Measurements from ENCODE around the gene ZBTB4.

Gene ZBTB4

GRCh38 chr17:7415784-7416183 is 63.6 kb downstream of the ZBTB4 start:
- no peak for TF ChIP-seq CTCF (conservative IDR thresholded peaks at IDR 0.05; ENCODE audit: low read depth, low read length)
- no peaks in the 10 kb centered on the region for H3K79me2 ChIP-seq (ENCODE audit: insufficient read depth, low read depth)
- H3K36me3 ChIP-seq (ENCODE audit: insufficient read depth) = no peaks in the 10 kb centered on the region
- H3K4me1 ChIP-seq (ENCODE audit: low read depth, poor library complexity, severe bottlenecking) = no peaks in the 10 kb centered on the region
- H4K20me1 ChIP-seq (ENCODE audit: insufficient read depth) = no peaks in the 10 kb centered on the region
- no peak overlapping the region for H2AFZ ChIP-seq (ENCODE audit: low read depth)
- H3K27ac ChIP-seq = no peak overlapping the region
- H3K9ac ChIP-seq = no peak overlapping the region
- H3K4me3 ChIP-seq (IDR thresholded peaks at IDR 0.05; ENCODE audit: insufficient read depth, low read depth, low read length) = no peak overlapping the region
- H3K4me2 ChIP-seq = no peak overlapping the region
- H3K27me3 ChIP-seq (ENCODE audit: insufficient read depth, low read depth) = no peaks in the 10 kb centered on the region

DNA sequence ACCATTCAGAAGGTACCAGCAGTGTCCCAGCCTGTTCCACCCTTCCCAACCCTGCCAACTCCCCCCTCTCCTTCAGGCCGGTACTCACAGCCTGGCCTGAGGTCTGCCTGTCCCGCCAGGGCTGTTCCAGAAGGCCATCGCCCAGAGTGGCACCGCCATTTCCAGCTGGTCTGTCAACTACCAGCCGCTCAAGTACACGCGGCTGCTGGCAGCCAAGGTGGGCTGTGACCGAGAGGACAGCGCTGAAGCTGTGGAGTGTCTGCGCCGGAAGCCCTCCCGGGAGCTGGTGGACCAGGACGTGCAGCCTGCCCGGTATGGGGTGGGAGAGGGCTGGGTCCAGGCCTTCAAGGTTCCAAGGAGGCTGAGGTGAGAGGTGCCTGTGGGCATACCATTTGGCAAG is 64.6 kb downstream of the ZBTB4 start:
- H4K20me1 ChIP-seq (ENCODE audit: insufficient read depth) = no peaks in the 10 kb centered on the region

DNA sequence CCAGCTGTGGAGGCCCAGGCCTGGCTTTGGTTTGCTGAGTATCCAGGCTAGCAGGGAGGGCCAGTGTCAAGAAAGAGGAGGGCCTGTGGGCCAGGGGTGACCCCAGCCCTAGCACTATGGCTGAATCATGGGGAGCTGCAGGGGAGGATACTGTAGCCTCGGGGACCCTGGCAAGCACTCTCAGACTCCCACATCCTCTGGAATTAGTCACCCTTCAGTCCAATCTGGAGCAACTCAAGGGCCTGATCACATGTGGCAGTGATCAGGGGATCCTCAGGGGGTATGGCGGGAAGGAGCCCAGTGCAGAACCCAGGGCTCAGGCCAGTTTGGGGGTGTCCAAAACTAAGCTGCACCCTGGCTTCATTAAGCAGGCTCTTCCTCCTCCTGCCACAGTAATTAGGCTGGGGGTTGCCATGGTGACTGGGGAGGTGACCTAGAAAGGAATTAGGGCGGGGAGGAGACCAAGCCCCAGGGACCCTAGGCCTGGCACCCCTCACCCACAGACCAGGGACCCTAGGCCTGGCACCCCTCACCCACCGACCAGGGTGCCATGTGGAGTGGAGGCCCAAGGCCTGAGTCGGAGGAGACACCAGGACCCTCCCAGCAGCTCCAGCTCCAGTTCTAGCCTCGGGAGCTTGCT is 66.0 kb downstream of the ZBTB4 start:
- Histone ChIP-seq H3K4me2 (no peak overlapping the region), H3K4me1 (ENCODE audit: low read depth, poor library complexity, severe bottlenecking) (no peaks in the 10 kb centered on the region), H3K27me3 (ENCODE audit: insufficient read depth, low read depth) (no peaks in the 10 kb centered on the region), H3K4me3 (IDR thresholded peaks at IDR 0.05; ENCODE audit: insufficient read depth, low read depth, low read length) (no peak overlapping the region), H3K9ac (no peak overlapping the region), H3K27ac (no peak overlapping the region), H2AFZ (ENCODE audit: low read depth) (no peak overlapping the region), H3K36me3 (ENCODE audit: insufficient read depth) (no peaks in the 10 kb centered on the region), H3K79me2 (ENCODE audit: insufficient read depth, low read depth) (no peaks in the 10 kb centered on the region), H4K20me1 (ENCODE audit: insufficient read depth) (no peaks in the 10 kb centered on the region)
- TF ChIP-seq CTCF (conservative IDR thresholded peaks at IDR 0.05; ENCODE audit: low read depth, low read length) = no peak

More for the DNA sequence above, 64.6 kb downstream of the ZBTB4 start:
- H3K4me1 ChIP-seq (ENCODE audit: low read depth, poor library complexity, severe bottlenecking) = no peaks in the 10 kb centered on the region
- TF ChIP-seq CTCF (conservative IDR thresholded peaks at IDR 0.05; ENCODE audit: low read depth, low read length) = no peak
- H3K4me3 ChIP-seq (IDR thresholded peaks at IDR 0.05; ENCODE audit: insufficient read depth, low read depth, low read length) = no peak overlapping the region
- H3K9ac ChIP-seq = no peak overlapping the region
- H3K27ac ChIP-seq = no peak overlapping the region
- no peak overlapping the region for H2AFZ ChIP-seq (ENCODE audit: low read depth)
- no peaks in the 10 kb centered on the region for H3K79me2 ChIP-seq (ENCODE audit: insufficient read depth, low read depth)
- H3K36me3 ChIP-seq (ENCODE audit: insufficient read depth) = no peaks in the 10 kb centered on the region
- H3K27me3 ChIP-seq (ENCODE audit: insufficient read depth, low read depth) = no peaks in the 10 kb centered on the region
- no peak overlapping the region for H3K4me2 ChIP-seq

GRCh38 chr17:7411427-7411750 is 68.0 kb downstream of the ZBTB4 start:
- Histone ChIP-seq H3K4me1 (ENCODE audit: low read depth, poor library complexity, severe bottlenecking) (no peaks in the 10 kb centered on the region), H3K79me2 (ENCODE audit: insufficient read depth, low read depth) (no peaks in the 10 kb centered on the region), H3K36me3 (ENCODE audit: insufficient read depth) (no peaks in the 10 kb centered on the region), H4K20me1 (ENCODE audit: insufficient read depth) (no peaks in the 10 kb centered on the region), H3K9ac (no peak overlapping the region), H3K4me3 (IDR thresholded peaks at IDR 0.05; ENCODE audit: insufficient read depth, low read depth, low read length) (no peak overlapping the region), H3K27ac (no peak overlapping the region), H2AFZ (ENCODE audit: low read depth) (no peak overlapping the region), H3K4me2 (no peak overlapping the region), H3K27me3 (ENCODE audit: insufficient read depth, low read depth) (no peaks in the 10 kb centered on the region)
- no peak for TF ChIP-seq CTCF (conservative IDR thresholded peaks at IDR 0.05; ENCODE audit: low read depth, low read length)

All from KMS-11 (cell line).